Upper lobe of left lung (tissue), 6 donors: ENCODE measurements around the gene BCL2. TPM values are rescaled to one million over a fixed set of nuclear protein-coding genes. Genes with fewer than 3 reads are reported as not detected.
A peak's percentile ranks its signal among the peaks of the same experiment; 100 is the strongest.

Source experiments
- ATAC-seq, 2 donors: fragments of 200-7000 bp; cut with Tn5 transposase; one replicate each; pipeline ENCODE4 v1.9.1; 2022; ENCODE audit warnings: mild to moderate bottlenecking in 2 of 2, moderate library complexity in 2 of 2; ENCODE audit not compliant: low FRiP score in 2 of 2
- DNase-seq, 2 donors: peaks; one replicate each; pipeline ENCODE4 v3.0.0-alpha.2; 2019 to 2020
- H3K27ac ChIP-seq, 4 donors: fragments of 200-600 bp; sonication (generic); one replicate each; pipeline ENCODE4 v1.5.1; 2016 to 2019
- H3K27me3 ChIP-seq, 4 donors: fragments of 200-600 bp; sonication (generic); one replicate each; pipeline ENCODE4 v1.5.1; 2017 to 2019
- H3K36me3 ChIP-seq, 4 donors: fragments of 200-600 bp; sonication (generic); one replicate each; pipeline ENCODE4 v1.5.1; 2016 to 2019
- H3K4me1 ChIP-seq, 4 donors: fragments of 200-600 bp; sonication (generic); one replicate each; pipeline ENCODE4 v1.5.1; 2018 to 2019
- H3K4me3 ChIP-seq, 4 donors: fragments of 200-600 bp; sonication (generic); one replicate each; pipeline ENCODE4 v1.5.1; 2017 to 2019; ENCODE audit warnings: mild to moderate bottlenecking in 2 of 4, moderate library complexity in 1 of 4
- H3K9me3 ChIP-seq, 4 donors: fragments of 200-600 bp; sonication (generic); one replicate each; pipeline ENCODE4 v1.5.1; 2018 to 2019
- CTCF ChIP-seq, 6 experiments: fragments of 450-650 bp in 4 of 6; fragments of 200-600 bp in 2 of 6; sonication (generic) in 2 of 6; IDR thresholded peaks; one replicate each; pipeline ENCODE4 v1.5.1; 2016 to 2019; ENCODE audit warnings: antibody characterized with exemption in 6 of 6
- EP300 ChIP-seq, 4 donors: sonication (generic); formaldehyde crosslinking; IDR thresholded peaks; one replicate each; pipeline ENCODE4 v1.5.1; 2017; ENCODE audit warnings: antibody characterized with exemption in 4 of 4, control low read depth in 2 of 4
- POLR2A ChIP-seq, 4 donors: fragments of 450-650 bp; IDR thresholded peaks; one replicate each; pipeline ENCODE4 v1.5.1; 2016 to 2017; ENCODE audit warnings: antibody characterized with exemption in 4 of 4, mild to moderate bottlenecking in 2 of 4
- POLR2AphosphoS5 ChIP-seq, 2 donors: sonication (generic); formaldehyde crosslinking; IDR thresholded peaks; one replicate each; pipeline ENCODE4 v1.5.1; 2017; ENCODE audit warnings: antibody characterized with exemption in 2 of 2
- WGBS, 2 donors: methylation state at CpG; one replicate each; pipeline ENCODE4 v1.1.5; 2017 to 2018; 5-methylcytosine and 5-hydroxymethylcytosine counted together
- total RNA-seq, 6 donors: library from RNA; depleted of rRNA in 4 of 6; stranded (reverse); fragments of >200 nt in 4 of 6; gene quantifications; one replicate each; pipeline versions ENCODE4 v1.1.0 to v1.2.1, GENCODE V29; 2016 to 2021
- donor health status: DM: no; HTN: no; CAD: no; lungs with moderate emphysema.
- donor health status: DM: no; HTN: yes; CAD: no; lungs with severe emphysema.

Gene BCL2
- total RNA-seq: 10 to 100 TPM in 4 of 6 donors, 1 to 10 TPM in 2; 5.9 to 19.9 (median 11.4) TPM

GRCh38 chr18:63319383-63320122 is at the start of gene BCL2:
BCL2 (minus strand) TSS chr18:63319769.
- TF ChIP-seq EP300 (IDR thresholded peaks at IDR 0.05) (no peak), CTCF (IDR thresholded peaks at IDR 0.05) (no peak), POLR2A (IDR thresholded peaks at IDR 0.05) (no peak), POLR2AphosphoS5 (IDR thresholded peaks at IDR 0.05) (no peak)
- Histone ChIP-seq H3K36me3 (no peaks in the 10 kb centered on the region), H3K4me1 (peaks cover 13 to 37% (median 25%) of the 10 kb centered on the region in 4 donors), H3K4me3 (peak within 1 kb of the TSS; percentile 65 to 90 (median 78)), H3K9me3 (no peaks in the 10 kb centered on the region), H3K27ac (peak within 1 kb of the TSS; percentile 58 to 91 (median 74)), H3K27me3 (peaks cover 0 to 5% (median 2%) of the 10 kb centered on the region in 4 donors)
- peak; percentile 48 to 52 for ATAC-seq
- DNase-seq: peak in 1 of 2 donors; percentile 27
- WGBS, 2 donors: 1 to 2% methylated on average over 39 to 53 of the region's 78 CpGs

GRCh38 chr18:63368611-63369010 is 49.0 kb upstream of the BCL2 start:
- DNase-seq (no peak), ATAC-seq (no peak)
- H3K27ac ChIP-seq: no peak overlapping the region
- TF ChIP-seq POLR2AphosphoS5 (IDR thresholded peaks at IDR 0.05) (no peak), CTCF (IDR thresholded peaks at IDR 0.05) (no peak), POLR2A (IDR thresholded peaks at IDR 0.05) (no peak), EP300 (IDR thresholded peaks at IDR 0.05) (no peak)
- peaks cover 17 to 23% (median 18%) of the 10 kb centered on the region in 4 donors for H3K4me1 ChIP-seq
- H3K27me3 ChIP-seq: no peaks in the 10 kb centered on the region
- 70 to 82% methylated on average over 4 of the region's 4 CpGs for WGBS, 2 donors
- H3K4me3 ChIP-seq: peak overlapping the region in 1 of 4 donors; percentile 98
- no peaks in the 10 kb centered on the region for H3K9me3 ChIP-seq
- H3K36me3 ChIP-seq: no peaks in the 10 kb centered on the region

GRCh38 chr18:63367053-63367953 is 47.7 kb upstream of the BCL2 start, which contains the start of gene KDSR:
KDSR (minus strand) TSS chr18:63367206; CDS start chr18:63367118, 88 bp downstream.
- Histone ChIP-seq H3K36me3 (peaks cover 0 to 3% (median under 1%) of the 10 kb centered on the region in 4 donors), H3K4me1 (peaks cover 17 to 23% (median 18%) of the 10 kb centered on the region in 4 donors), H3K27ac (peak within 1 kb of the TSS; percentile 96 to 99 (median 98)), H3K4me3 (peak within 1 kb of the TSS; percentile 77 to 99 (median 88)), H3K27me3 (no peaks in the 10 kb centered on the region), H3K9me3 (no peaks in the 10 kb centered on the region)
- peak; percentile 75 to 82 for TF ChIP-seq POLR2AphosphoS5 (IDR thresholded peaks at IDR 0.05)
- peak in 2 of 6 experiments; percentile 1 to 7 for TF ChIP-seq CTCF (IDR thresholded peaks at IDR 0.05)
- TF ChIP-seq POLR2A (IDR thresholded peaks at IDR 0.05): peak; percentile 27 to 94 (median 84)
- no peak for TF ChIP-seq EP300 (IDR thresholded peaks at IDR 0.05)
- WGBS, 2 donors: 0 to 1% methylated on average over 6 to 15 of the region's 90 CpGs
- DNase-seq: peak; percentile 97 to 99
- peak; percentile 98 to 99 for ATAC-seq

GRCh38 chr18:63366213-63367052 is 46.9 kb upstream of the BCL2 start:
- Histone ChIP-seq H3K36me3 (peaks cover 0 to 12% (median 7%) of the 10 kb centered on the region in 4 donors), H3K4me1 (peaks cover 17 to 23% (median 18%) of the 10 kb centered on the region in 4 donors), H3K27ac (peak overlapping the region; percentile 96 to 99 (median 98)), H3K9me3 (no peaks in the 10 kb centered on the region), H3K27me3 (no peaks in the 10 kb centered on the region), H3K4me3 (peak overlapping the region; percentile 77 to 99 (median 88))
- TF ChIP-seq POLR2AphosphoS5 (IDR thresholded peaks at IDR 0.05) (peak in 1 of 2 donors; percentile 25), EP300 (IDR thresholded peaks at IDR 0.05) (no peak), CTCF (IDR thresholded peaks at IDR 0.05) (no peak)
- 0 to 1% methylated on average over 14 to 42 of the region's 65 CpGs for WGBS, 2 donors
- peak; percentile 41 to 51 for ATAC-seq
- DNase-seq: peak; percentile 80 to 89
